Stimulated activated naive CD8-positive, alpha-beta T cell treated with anti-CD3 and anti-CD28 coated beads, Interleukin-15, Interleukin-2, amounts not matched to agents 100 U/mL and 50 U/mL, for 24 hours (primary cell): ENCODE results near the gene RHCG.

Source experiments
- ATAC-seq: fragments of 150-1000 bp; cut with Tn5 transposase; one replicate; pipeline ENCODE4 v1.10.0; 2021
- DNase-seq: peaks from one replicate; pipeline ENCODE4 v3.0.0; 2021

The RHCG gene

GRCh38 chr15:89502867-89503595 is 6.6 kb upstream of the RHCG start:
- ATAC-seq (no peak), DNase-seq (no peak)

GRCh38 chr15:89501646-89502045 is 5.3 kb upstream of the RHCG start:
- DNase-seq, result no peak

GRCh38 chr15:89500397-89501270 is 4.3 kb upstream of the RHCG start:
- DNase-seq, result no peak
- no peak for ATAC-seq

More at GRCh38 chr15:89501646-89502045, 5.3 kb upstream of the RHCG start:
- ATAC-seq, result no peak

- DNase-seq (no peak), ATAC-seq (no peak)
Measured at GRCh38 chr15:89499156-89499555, 2.8 kb upstream of the RHCG start.

GRCh38 chr15:89498574-89498906 is 2.2 kb upstream of the RHCG start:
- DNase-seq (no peak), ATAC-seq (no peak)

GRCh38 chr15:89497231-89497630 is 848 bp upstream of the RHCG start:
- no peak for DNase-seq
- ATAC-seq, result no peak

- ATAC-seq (no peak), DNase-seq (no peak)
Measured at GRCh38 chr15:89495638-89496145, 691 bp downstream of the RHCG start.

- ATAC-seq (no peak), DNase-seq (peak; percentile 43)
Measured at GRCh38 chr15:89494941-89495637, 1.3 kb downstream of the RHCG start.

- ATAC-seq (no peak), DNase-seq (no peak)
Measured at GRCh38 chr15:89494031-89494430, 2.4 kb downstream of the RHCG start.

GRCh38 chr15:89492934-89493631 is 3.3 kb downstream of the RHCG start:
- no peak for DNase-seq
- no peak for ATAC-seq

GRCh38 chr15:89492111-89492641 is 4.2 kb downstream of the RHCG start:
- no peak for ATAC-seq
- peak; percentile 27 for DNase-seq

GRCh38 chr15:89490814-89491315 is 5.5 kb downstream of the RHCG start:
- no peak for DNase-seq
- no peak for ATAC-seq

- no peak for DNase-seq
- ATAC-seq, result no peak
Measured at GRCh38 chr15:89490081-89490813, 6.1 kb downstream of the RHCG start.

- DNase-seq (no peak), ATAC-seq (no peak)
Measured at GRCh38 chr15:89489376-89489775, 7.0 kb downstream of the RHCG start.

- DNase-seq, result no peak
- ATAC-seq, result no peak
Measured at GRCh38 chr15:89487791-89488190, 8.6 kb downstream of the RHCG start.

- peak; percentile 48 for DNase-seq
- ATAC-seq, result no peak
Measured at GRCh38 chr15:89486726-89487050, 9.7 kb downstream of the RHCG start.

- DNase-seq, result no peak
- ATAC-seq, result no peak
Measured at GRCh38 chr15:89483079-89483478, 13.3 kb downstream of the RHCG start.

GRCh38 chr15:89482139-89482538 is 14.2 kb downstream of the RHCG start:
- ATAC-seq, result no peak

GRCh38 chr15:89480505-89480904 is 15.9 kb downstream of the RHCG start:
- ATAC-seq (no peak), DNase-seq (no peak)

More at GRCh38 chr15:89482139-89482538, 14.2 kb downstream of the RHCG start:
- DNase-seq, result no peak

- no peak for DNase-seq
- no peak for ATAC-seq
Measured at GRCh38 chr15:89479173-89479572, 17.2 kb downstream of the RHCG start.
